NCI-H2081 (cell line): ENCODE results near the gene LCE1E.

Experiments used
- DNase-seq, 2 experiments: peaks; one replicate each; lab custom pipeline; 2025; lab: John Stamatoyannopoulos, UW

The LCE1E gene

GRCh38 chr1:152783095-152783494 is 3.0 kb upstream of the LCE1E start:
- DNase-seq: no peak

- no peak for DNase-seq
These were observed 9.6 kb downstream of the LCE1E start for GRCh38 chr1:152795686-152796085.

GRCh38 chr1:152796421-152796820 is 10.4 kb downstream of the LCE1E start, which contains the start of gene LCE1D:
Gene LCE1D, plus strand, starts transcription at chr1:152796721. Its CDS starts 1,074 bp downstream, at chr1:152797795.
- DNase-seq: no peak

- no peak for DNase-seq
These were observed 15.3 kb downstream of the LCE1E start for GRCh38 chr1:152801333-152801732.

- no peak for DNase-seq
These were observed 20.5 kb downstream of the LCE1E start, which contains the start of gene LCE1C for GRCh38 chr1:152806576-152806975. Gene LCE1C, minus strand, starts transcription at chr1:152806651. Its CDS starts 1,173 bp downstream, at chr1:152805478.

DNA sequence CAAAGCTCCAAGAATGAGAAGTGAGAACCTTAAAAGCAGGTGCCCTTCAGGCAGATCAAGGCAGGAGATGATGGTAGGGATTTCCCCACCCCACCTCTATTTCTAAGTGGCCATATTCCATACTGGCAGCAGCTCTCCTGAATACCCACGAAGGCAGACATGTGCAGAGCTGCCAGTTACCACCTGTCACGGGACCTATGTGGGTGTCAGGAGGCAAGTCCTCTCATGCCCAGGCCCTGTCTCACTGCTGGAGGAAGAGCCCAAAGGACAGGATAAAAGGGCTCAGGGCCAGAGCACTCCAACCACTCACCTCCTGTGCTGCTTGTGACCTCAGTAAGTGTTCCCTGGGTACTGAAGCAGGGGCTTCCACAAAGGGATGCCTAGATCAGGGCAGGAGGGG is 25.0 kb downstream of the LCE1E start:
- DNase-seq: no peak

DNA sequence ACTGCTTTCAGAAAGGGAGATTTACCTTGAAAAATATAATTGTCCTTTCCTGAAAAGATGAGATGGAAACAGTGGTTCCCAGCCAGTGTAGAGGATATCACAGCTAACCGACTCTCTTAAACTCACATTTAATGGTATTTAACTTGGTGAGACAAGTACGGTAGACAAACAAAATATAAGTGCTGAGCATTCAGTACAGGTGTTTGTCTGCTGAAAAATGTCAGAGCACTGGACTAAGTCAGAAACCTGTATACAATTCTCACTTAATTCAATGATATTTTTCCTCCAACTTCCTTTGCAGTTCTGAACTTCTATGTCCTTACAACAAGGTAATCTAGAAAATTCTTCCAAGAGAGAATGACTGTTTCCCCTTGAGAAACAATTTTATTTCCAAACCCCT is 25.6 kb downstream of the LCE1E start, which contains the start of gene LCE1B:
Gene LCE1B (plus strand): TSS at position 301 of the 400 bp plus-strand sequence. CDS start 476 bp downstream, outside the sequence.
- DNase-seq: no peak

GRCh38 chr1:152817309-152817708 is 31.3 kb downstream of the LCE1E start:
- no peak for DNase-seq

- no peak for DNase-seq
These were observed 37.2 kb downstream of the LCE1E start for GRCh38 chr1:152823294-152823693.

- no peak for DNase-seq
These were observed 38.9 kb downstream of the LCE1E start for GRCh38 chr1:152824964-152825363.

GRCh38 chr1:152827173-152827572 is 41.1 kb downstream of the LCE1E start, which contains the start of gene LCE1A:
Gene LCE1A, plus strand, starts transcription at chr1:152827473. Its CDS starts 0 bp downstream, at chr1:152827473.
- no peak for DNase-seq

GRCh38 chr1:152836870-152837269 is 50.8 kb downstream of the LCE1E start:
- DNase-seq: no peak
